ENCODE measurements around the gene KRT76.

Gene KRT76

DNA sequence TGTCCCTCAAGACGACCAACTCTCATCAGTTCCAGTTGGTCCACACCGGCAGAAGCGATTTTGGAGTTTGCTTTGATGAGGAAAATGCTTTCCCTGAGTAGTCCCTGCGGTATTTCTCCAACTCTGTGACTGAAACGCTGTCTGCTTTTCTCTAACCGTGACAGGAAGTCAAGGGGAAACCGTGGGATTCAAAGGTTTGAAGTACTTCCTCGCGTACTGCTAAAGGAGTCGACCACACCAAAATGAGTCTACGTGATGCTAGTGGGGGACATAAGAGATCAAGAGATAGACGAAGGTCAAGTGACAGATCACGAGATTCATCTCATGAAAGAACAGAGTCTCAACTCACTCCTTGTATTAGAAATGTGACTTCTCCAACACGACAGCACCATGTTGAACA lies 28.6 kb downstream of the KRT76 start:
- no peaks in the 10 kb centered on the region for H3K36me3 ChIP-seq (ENCODE audit: insufficient read depth, low read depth, low read length)
- no peak overlapping the region for H3K9ac ChIP-seq (ENCODE audit: low read depth, low read length)
- H3K4me3 ChIP-seq (ENCODE audit: low read length), result no peak overlapping the region
- no peak overlapping the region for H3K27ac ChIP-seq (ENCODE audit: low read length)
- no peaks in the 10 kb centered on the region for H3K4me1 ChIP-seq (ENCODE audit: insufficient read depth, low read length)
- peaks cover 51% of the 10 kb centered on the region for H3K27me3 ChIP-seq (ENCODE audit: insufficient read depth, low read length)
- no peaks in the 10 kb centered on the region for H3K9me3 ChIP-seq (ENCODE audit: insufficient read depth, low read depth, low read length)

DNA sequence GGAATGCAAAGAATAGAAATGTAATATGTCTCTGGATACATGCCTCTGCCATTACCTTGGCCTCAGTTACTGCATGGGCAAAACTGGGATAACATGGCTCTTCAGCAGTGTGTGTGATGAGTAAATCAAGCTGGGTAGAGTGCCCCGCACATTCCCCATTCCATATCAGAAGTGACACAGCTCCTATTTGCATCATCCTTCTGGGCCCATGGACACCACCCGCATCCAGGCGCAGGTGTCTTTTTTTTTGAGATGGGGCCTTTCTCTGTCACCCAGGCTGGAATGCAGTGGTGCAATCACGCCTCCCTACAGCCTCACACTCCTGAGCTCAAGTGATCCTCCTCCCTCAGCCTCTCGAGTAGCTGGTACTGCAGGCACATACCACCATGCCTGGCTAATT lies 31.6 kb downstream of the KRT76 start:
- H3K9me3 ChIP-seq (ENCODE audit: insufficient read depth, low read depth, low read length), result no peaks in the 10 kb centered on the region
- H3K9ac ChIP-seq (ENCODE audit: low read depth, low read length), result no peak overlapping the region
- H3K36me3 ChIP-seq (ENCODE audit: insufficient read depth, low read depth, low read length), result no peaks in the 10 kb centered on the region
- peaks cover 58% of the 10 kb centered on the region for H3K27me3 ChIP-seq (ENCODE audit: insufficient read depth, low read length)
- H3K4me1 ChIP-seq (ENCODE audit: insufficient read depth, low read length), result no peaks in the 10 kb centered on the region
- no peak overlapping the region for H3K4me3 ChIP-seq (ENCODE audit: low read length)
- H3K27ac ChIP-seq (ENCODE audit: low read length), result no peak overlapping the region

DNA sequence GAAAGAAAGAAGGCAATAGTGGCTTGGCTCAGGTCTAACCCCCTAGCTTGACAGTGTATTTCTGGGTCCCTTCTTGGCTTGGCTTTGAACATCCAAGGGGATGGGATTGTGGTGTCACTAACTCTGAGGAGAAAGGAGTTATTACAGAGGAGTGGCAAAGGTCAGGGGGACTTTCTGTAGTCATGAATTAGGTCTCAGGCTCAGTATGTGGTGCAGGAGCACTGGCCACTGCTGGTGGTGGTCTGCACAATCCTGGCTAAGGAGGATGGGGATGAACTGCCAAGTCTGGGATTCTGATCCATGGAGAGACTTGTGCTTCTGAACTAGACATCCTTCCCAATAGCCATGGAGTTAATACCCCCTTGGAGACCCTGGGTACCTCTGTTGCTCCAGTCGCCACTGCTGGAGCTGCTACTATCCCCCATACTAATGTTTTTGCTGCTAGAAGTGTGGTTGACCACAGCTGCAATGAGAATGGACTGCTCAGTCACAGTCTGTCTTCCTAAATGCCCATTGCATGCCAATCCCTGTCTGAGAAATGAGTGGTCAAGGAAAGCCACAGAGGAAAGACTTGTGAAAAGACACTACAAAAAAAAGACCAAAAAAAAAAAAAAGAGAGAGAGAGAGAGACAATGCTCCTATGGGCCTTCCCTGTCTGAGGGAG lies 32.5 kb downstream of the KRT76 start:
- Histone ChIP-seq H3K4me3 (ENCODE audit: low read length) (no peak overlapping the region), H3K9me3 (ENCODE audit: insufficient read depth, low read depth, low read length) (no peaks in the 10 kb centered on the region), H3K27me3 (ENCODE audit: insufficient read depth, low read length) (peaks cover 62% of the 10 kb centered on the region), H3K36me3 (ENCODE audit: insufficient read depth, low read depth, low read length) (no peaks in the 10 kb centered on the region), H3K9ac (ENCODE audit: low read depth, low read length) (no peak overlapping the region), H3K4me1 (ENCODE audit: insufficient read depth, low read length) (no peaks in the 10 kb centered on the region), H3K27ac (ENCODE audit: low read length) (no peak overlapping the region)

DNA sequence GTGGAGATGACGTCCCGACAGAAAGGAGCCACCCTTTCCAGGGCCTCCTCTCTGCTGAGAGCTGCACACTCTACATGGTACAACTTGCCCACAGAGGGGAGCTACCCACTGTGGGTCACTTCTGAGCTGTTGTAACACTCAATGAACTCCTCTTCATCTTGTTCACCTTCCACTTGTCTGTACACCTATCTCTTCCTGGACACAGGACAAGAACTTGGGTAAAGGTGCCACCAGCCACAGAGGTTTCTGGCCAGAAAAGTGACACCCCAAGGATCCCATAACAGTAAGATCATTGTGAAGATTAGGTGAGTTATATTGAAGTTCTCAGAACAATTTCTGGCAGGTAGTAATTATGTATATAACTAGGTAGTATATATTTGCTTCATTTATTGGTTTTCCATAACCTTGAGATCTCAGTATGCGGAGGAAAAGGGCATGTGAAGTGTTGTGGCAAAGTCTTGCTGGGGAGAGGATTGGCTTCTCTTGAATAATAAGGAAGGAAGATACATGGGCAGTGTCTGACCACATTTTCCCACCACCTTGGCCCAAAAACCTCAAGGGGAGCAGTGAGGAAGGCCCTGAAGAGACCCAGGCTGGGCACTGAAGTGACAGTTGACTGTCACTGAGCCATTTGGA lies 34.2 kb downstream of the KRT76 start:
- no peaks in the 10 kb centered on the region for H3K9me3 ChIP-seq (ENCODE audit: insufficient read depth, low read depth, low read length)
- no peak overlapping the region for H3K9ac ChIP-seq (ENCODE audit: low read depth, low read length)
- no peak overlapping the region for H3K4me3 ChIP-seq (ENCODE audit: low read length)
- H3K36me3 ChIP-seq (ENCODE audit: insufficient read depth, low read depth, low read length), result no peaks in the 10 kb centered on the region
- no peak overlapping the region for H3K27ac ChIP-seq (ENCODE audit: low read length)
- no peaks in the 10 kb centered on the region for H3K4me1 ChIP-seq (ENCODE audit: insufficient read depth, low read length)
- peaks cover 52% of the 10 kb centered on the region for H3K27me3 ChIP-seq (ENCODE audit: insufficient read depth, low read length)

DNA sequence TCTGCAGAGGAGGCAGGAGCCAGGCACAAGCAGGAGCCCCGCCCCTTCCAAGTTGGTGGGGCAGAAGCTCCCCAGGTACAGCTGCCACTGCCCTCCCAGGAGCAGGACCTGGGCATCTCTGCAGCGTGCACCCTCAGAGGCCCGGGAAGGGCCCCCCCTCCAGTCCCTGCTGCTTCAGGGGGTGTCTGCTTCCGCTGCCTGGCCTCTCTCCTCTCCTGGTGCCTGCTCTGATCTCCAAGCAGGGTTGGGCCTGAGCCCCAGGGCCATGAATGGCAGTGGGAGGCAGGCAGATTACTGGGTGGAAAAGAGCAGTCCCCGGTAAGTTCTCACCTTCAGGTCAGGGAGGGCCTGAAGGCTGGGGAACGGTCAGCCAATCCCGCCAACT lies 35.0 kb downstream of the KRT76 start:
- H3K9ac ChIP-seq (ENCODE audit: low read depth, low read length), result no peak overlapping the region
- H3K27ac ChIP-seq (ENCODE audit: low read length), result no peak overlapping the region
- H3K4me1 ChIP-seq (ENCODE audit: insufficient read depth, low read length), result no peaks in the 10 kb centered on the region
- H3K27me3 ChIP-seq (ENCODE audit: insufficient read depth, low read length), result peaks cover 51% of the 10 kb centered on the region
- H3K4me3 ChIP-seq (ENCODE audit: low read length), result no peak overlapping the region
- H3K36me3 ChIP-seq (ENCODE audit: insufficient read depth, low read depth, low read length), result no peaks in the 10 kb centered on the region
- no peaks in the 10 kb centered on the region for H3K9me3 ChIP-seq (ENCODE audit: insufficient read depth, low read depth, low read length)

DNA sequence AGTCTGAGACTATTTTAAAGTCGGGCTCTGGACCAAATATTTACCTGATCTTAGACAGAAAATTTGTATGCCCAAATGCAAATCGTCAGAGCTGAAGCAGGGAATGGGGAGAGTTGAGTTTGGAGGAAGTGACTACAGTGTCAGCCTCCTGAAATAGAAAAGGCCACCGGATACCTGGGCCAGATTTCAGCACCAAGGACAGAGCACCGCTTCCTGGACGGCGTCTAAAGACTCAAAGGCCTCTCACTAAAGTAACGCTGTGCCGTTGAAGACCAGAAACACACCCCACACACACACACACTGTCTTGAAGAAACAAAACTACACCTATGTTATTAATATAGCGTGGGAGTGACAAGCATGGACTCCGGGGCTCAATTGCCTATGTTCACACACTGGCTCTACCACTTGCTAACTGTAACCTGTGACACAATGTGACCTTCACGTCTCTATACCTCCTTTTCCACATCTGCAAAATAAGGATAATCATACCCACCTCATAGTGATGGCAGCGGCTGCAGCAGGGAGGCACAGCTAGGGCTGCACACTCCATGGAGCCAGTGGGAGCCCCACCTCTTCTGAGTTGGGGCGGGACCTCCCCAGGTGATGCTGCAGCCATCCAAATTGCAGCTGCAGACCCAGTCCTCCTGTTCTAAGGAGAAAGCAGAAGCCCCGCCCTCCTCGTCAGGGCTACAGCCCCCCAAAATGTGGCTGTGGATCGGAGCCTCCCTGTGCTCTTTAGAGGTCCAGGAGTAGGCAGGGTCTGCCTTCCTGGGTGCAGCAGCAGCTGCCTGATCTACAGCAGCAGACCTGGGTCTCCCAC lies 35.6 kb downstream of the KRT76 start:
- Histone ChIP-seq H3K27me3 (ENCODE audit: insufficient read depth, low read length) (peaks cover 45% of the 10 kb centered on the region), H3K4me3 (ENCODE audit: low read length) (no peak overlapping the region), H3K9me3 (ENCODE audit: insufficient read depth, low read depth, low read length) (no peaks in the 10 kb centered on the region), H3K27ac (ENCODE audit: low read length) (no peak overlapping the region), H3K9ac (ENCODE audit: low read depth, low read length) (no peak overlapping the region), H3K4me1 (ENCODE audit: insufficient read depth, low read length) (no peaks in the 10 kb centered on the region), H3K36me3 (ENCODE audit: insufficient read depth, low read depth, low read length) (no peaks in the 10 kb centered on the region)

DNA sequence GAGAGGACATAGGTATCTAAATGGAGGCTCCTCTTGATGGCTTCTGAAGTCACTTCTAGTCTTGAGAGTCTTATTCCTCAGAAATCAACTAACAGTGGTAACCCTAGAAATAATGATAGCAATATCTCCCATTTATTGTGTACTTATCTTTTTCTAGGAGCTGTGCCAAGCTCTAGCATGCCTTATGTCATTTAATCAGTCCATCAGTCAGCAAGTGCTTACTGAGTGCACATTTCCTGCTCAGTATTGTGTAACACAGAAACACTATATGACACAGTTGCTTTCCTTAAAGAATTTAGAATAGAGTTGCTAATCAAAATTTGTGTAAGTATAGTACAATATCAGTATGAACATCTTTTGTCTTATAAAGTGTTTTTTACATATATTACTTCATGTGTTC lies 36.6 kb downstream of the KRT76 start:
- no peaks in the 10 kb centered on the region for H3K9me3 ChIP-seq (ENCODE audit: insufficient read depth, low read depth, low read length)
- no peak overlapping the region for H3K27ac ChIP-seq (ENCODE audit: low read length)
- no peaks in the 10 kb centered on the region for H3K36me3 ChIP-seq (ENCODE audit: insufficient read depth, low read depth, low read length)
- H3K9ac ChIP-seq (ENCODE audit: low read depth, low read length), result no peak overlapping the region
- H3K4me3 ChIP-seq (ENCODE audit: low read length), result no peak overlapping the region
- peaks cover 35% of the 10 kb centered on the region for H3K27me3 ChIP-seq (ENCODE audit: insufficient read depth, low read length)
- no peaks in the 10 kb centered on the region for H3K4me1 ChIP-seq (ENCODE audit: insufficient read depth, low read length)

DNA sequence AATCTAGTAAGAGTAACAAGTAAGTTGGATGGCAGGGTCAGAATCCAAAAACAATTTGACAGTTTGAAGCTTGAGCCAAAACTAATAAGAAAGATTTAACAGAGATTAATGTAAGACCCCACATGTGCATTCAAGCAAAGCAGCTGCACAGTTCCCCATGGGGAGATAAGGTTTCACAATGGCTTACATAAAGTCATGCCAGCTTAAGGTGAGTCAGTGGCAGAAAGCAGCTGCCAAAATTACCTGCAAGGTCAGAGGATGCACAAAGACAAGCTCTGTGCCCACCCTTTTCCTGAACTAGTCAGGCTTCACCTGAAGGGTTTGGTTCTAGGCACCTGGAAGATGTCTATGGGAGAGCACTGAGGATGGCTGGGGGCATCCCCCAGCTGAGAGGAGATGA lies 37.2 kb downstream of the KRT76 start:
- Histone ChIP-seq H3K27ac (ENCODE audit: low read length) (no peak overlapping the region), H3K4me3 (ENCODE audit: low read length) (no peak overlapping the region), H3K9ac (ENCODE audit: low read depth, low read length) (no peak overlapping the region), H3K27me3 (ENCODE audit: insufficient read depth, low read length) (peaks cover 30% of the 10 kb centered on the region), H3K4me1 (ENCODE audit: insufficient read depth, low read length) (no peaks in the 10 kb centered on the region), H3K9me3 (ENCODE audit: insufficient read depth, low read depth, low read length) (no peaks in the 10 kb centered on the region), H3K36me3 (ENCODE audit: insufficient read depth, low read depth, low read length) (no peaks in the 10 kb centered on the region)

DNA sequence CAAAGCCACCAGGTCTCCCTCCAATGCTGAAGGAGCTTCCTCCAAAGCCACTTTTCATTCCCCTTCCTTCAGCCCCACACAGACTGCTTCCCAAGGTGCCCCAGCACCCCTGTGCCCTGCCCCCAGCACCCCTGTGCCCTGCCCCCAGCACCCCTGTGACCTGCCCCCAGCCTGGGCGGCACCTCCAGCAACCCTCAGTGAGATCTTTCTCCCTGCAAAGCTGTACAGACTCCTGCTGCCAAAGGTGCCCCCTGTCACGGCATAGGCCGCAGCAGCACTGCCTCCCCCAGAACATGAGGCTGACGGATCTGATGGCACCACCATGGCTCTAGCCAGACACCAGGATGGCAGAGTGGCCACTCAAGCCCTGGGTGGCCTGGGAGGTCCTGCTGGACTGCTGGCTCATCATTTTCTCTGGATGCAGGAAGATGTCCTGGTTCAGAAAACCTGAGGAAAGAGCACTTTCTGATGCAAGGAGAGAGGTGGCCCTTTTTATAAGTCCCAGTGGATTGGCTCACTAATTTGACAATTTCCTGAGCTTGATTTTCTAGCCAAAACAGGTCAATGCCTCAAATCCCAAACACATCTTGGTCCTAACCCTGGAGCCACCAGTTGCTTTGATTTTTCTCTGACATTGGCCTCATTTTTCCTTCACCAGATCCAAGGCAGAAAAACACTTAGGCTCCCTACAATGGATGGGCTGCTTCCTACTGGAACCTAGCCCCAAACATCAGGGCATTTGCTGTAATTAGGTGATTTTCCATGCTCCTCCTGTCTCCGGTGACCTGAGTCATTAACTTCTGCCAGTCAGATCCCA lies 41.1 kb downstream of the KRT76 start:
- Histone ChIP-seq H3K27ac (ENCODE audit: low read length) (no peak overlapping the region), H3K27me3 (ENCODE audit: insufficient read depth, low read length) (peaks cover 17% of the 10 kb centered on the region), H3K36me3 (ENCODE audit: insufficient read depth, low read depth, low read length) (no peaks in the 10 kb centered on the region), H3K4me1 (ENCODE audit: insufficient read depth, low read length) (no peaks in the 10 kb centered on the region), H3K4me3 (ENCODE audit: low read length) (no peak overlapping the region), H3K9ac (ENCODE audit: low read depth, low read length) (no peak overlapping the region), H3K9me3 (ENCODE audit: insufficient read depth, low read depth, low read length) (no peaks in the 10 kb centered on the region)

DNA sequence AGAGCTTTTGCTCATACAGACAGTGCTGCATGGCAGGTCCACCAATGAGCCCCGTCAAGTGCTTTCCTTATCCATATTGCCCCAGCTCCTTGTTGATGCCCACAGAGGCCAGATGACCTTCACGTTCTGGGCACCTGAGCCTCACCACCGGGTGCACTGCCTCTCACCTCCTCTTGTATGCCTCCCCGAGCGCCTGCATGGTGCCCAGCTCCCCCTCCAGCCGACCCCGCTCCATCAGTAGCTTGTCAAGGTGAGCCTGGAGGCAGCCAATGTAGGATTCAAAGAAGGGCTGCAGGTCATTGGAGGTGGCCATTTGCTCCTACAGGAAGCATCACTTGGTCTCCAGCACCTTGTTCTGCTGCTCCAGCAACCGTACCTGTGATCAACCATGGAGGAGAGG lies 42.0 kb downstream of the KRT76 start:
- Histone ChIP-seq H3K27ac (ENCODE audit: low read length) (no peak overlapping the region), H3K4me1 (ENCODE audit: insufficient read depth, low read length) (no peaks in the 10 kb centered on the region), H3K9ac (ENCODE audit: low read depth, low read length) (no peak overlapping the region), H3K27me3 (ENCODE audit: insufficient read depth, low read length) (peaks cover 19% of the 10 kb centered on the region), H3K36me3 (ENCODE audit: insufficient read depth, low read depth, low read length) (no peaks in the 10 kb centered on the region), H3K4me3 (ENCODE audit: low read length) (no peak overlapping the region), H3K9me3 (ENCODE audit: insufficient read depth, low read depth, low read length) (no peaks in the 10 kb centered on the region)

DNA sequence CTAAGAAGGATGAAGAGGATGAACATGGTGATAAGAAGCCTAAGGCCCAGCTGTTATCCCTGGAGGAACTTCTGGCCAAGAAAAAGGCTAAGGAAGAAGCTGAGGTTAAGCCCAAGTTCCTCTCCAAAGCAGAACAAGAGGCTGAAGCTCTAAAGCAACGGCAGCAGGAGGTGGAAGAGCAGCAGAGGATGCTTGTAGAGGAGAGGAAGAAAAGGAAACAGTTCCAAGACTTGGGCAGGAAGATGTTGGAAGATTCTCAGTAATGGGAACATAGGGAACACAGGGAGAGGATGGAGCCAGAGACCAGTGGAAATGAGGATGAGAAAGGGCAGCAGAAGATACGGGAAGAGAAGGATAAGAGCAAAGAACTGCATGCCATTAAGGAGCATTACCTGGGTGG lies 46.4 kb downstream of the KRT76 start:
- Histone ChIP-seq H3K4me3 (ENCODE audit: low read length) (no peak overlapping the region), H3K4me1 (ENCODE audit: insufficient read depth, low read length) (no peaks in the 10 kb centered on the region), H3K27me3 (ENCODE audit: insufficient read depth, low read length) (peaks cover 24% of the 10 kb centered on the region; the same call in 1 of the 2 replicates), H3K9me3 (ENCODE audit: insufficient read depth, low read depth, low read length) (no peaks in the 10 kb centered on the region), H3K9ac (ENCODE audit: low read depth, low read length) (no peak overlapping the region), H3K36me3 (ENCODE audit: insufficient read depth, low read depth, low read length) (no peaks in the 10 kb centered on the region), H3K27ac (ENCODE audit: low read length) (no peak overlapping the region)
